GM23338 (cell line): ENCODE results near the gene PBX3. TPM values are rescaled to one million over a fixed set of nuclear protein-coding genes. Genes with fewer than 3 reads are reported as not detected.

ENCODE experiments used
- ATAC-seq: fragments of 200-7000 bp; cut with Tn5 transposase; 3 replicates; pipeline ENCODE4 v1.9.1; 2020
- DNase-seq: peaks from one replicate; pipeline ENCODE4 v3.0.0-alpha.2; 2015; ENCODE audit warnings: low spot score
- H2AFZ ChIP-seq: fragments of 200-600 bp; sonication (generic); 2 replicates; pipeline ENCODE4 v1.8.0; 2016; ENCODE audit warnings: antibody characterized with exemption, mild to moderate bottlenecking, moderate library complexity
- H3F3A ChIP-seq: fragments of 200-600 bp; sonication (generic); replicated peaks from 2 replicates; pipeline ENCODE4 v1.8.0; 2017; ENCODE audit warnings: antibody characterized with exemption, mixed run types, low read depth
- H3K27ac ChIP-seq: fragments of 200-600 bp; sonication (generic); 2 replicates; pipeline ENCODE4 v1.6.1; 2016; ENCODE audit warnings: low read depth
- H3K27me3 ChIP-seq: fragments of 200-600 bp; sonication (generic); 2 replicates; pipeline ENCODE4 v1.8.0; 2016; ENCODE audit warnings: mild to moderate bottlenecking, mixed run types, moderate library complexity; ENCODE audit not compliant: insufficient read depth
- H3K36me3 ChIP-seq: fragments of 200-600 bp; sonication (generic); 2 replicates; pipeline ENCODE4 v1.8.0; 2016; ENCODE audit warnings: mild to moderate bottlenecking; ENCODE audit not compliant: insufficient read depth
- H3K4me1 ChIP-seq: fragments of 200-600 bp; sonication (generic); 2 replicates; pipeline ENCODE4 v1.8.0; 2016; ENCODE audit warnings: mild to moderate bottlenecking, moderate library complexity; ENCODE audit not compliant: insufficient read depth
- H3K4me2 ChIP-seq: fragments of 200-600 bp; sonication (generic); 2 replicates; pipeline ENCODE4 v1.7.1; 2017; ENCODE audit warnings: mixed run types
- H3K4me3 ChIP-seq: fragments of 200-600 bp; sonication (generic); 2 replicates; pipeline ENCODE4 v1.6.1; 2016; ENCODE audit warnings: mixed run types
- H3K79me2 ChIP-seq: fragments of 200-600 bp; sonication (generic); replicated peaks from 2 replicates; pipeline ENCODE4 v1.8.0; 2017; ENCODE audit warnings: mild to moderate bottlenecking; ENCODE audit not compliant: insufficient read depth
- H3K9me2 ChIP-seq: fragments of 200-600 bp; sonication (generic); 2 replicates; pipeline ENCODE4 v1.8.0; 2017; ENCODE audit not compliant: insufficient read depth
- H4K20me1 ChIP-seq: fragments of 200-600 bp; sonication (generic); replicated peaks from 2 replicates; pipeline ENCODE4 v1.8.0; 2017; ENCODE audit warnings: mild to moderate bottlenecking; ENCODE audit not compliant: insufficient read depth
- H3K27ac Mint-ChIP-seq: 2 replicates; pipeline ENCODE4 v1.8.0; 2020; ENCODE audit warnings: inconsistent platforms, mild to moderate bottlenecking, moderate library complexity, mixed read lengths
- H3K27me3 Mint-ChIP-seq: 3 replicates; pipeline ENCODE4 v1.8.0; 2022; ENCODE audit warnings: low read depth, mild to moderate bottlenecking, moderate library complexity, mixed read lengths, inconsistent platforms; ENCODE audit not compliant: insufficient read depth, poor library complexity
- H3K36me3 Mint-ChIP-seq: 3 replicates; pipeline ENCODE4 v1.8.0; 2021; ENCODE audit warnings: low read depth, mild to moderate bottlenecking, inconsistent platforms, moderate library complexity, mixed read lengths
- H3K4me1 Mint-ChIP-seq: 3 replicates; pipeline ENCODE4 v1.8.0; 2020; ENCODE audit warnings: mild to moderate bottlenecking, inconsistent platforms, mixed read lengths
- H3K4me3 Mint-ChIP-seq: 3 replicates; pipeline ENCODE4 v1.8.0; 2021; ENCODE audit warnings: moderate library complexity, mild to moderate bottlenecking, inconsistent platforms, mixed read lengths
- H3K9me3 Mint-ChIP-seq: 3 replicates; pipeline ENCODE4 v1.8.0; 2020; ENCODE audit warnings: moderate library complexity, mild to moderate bottlenecking, inconsistent platforms, mixed read lengths
- CREB1 ChIP-seq: fragments of 250-450 bp; sonication (Bioruptor Pico); IDR thresholded peaks from 2 replicates; pipeline ENCODE4 v1.5.0; 2020; ENCODE audit warnings: low read depth, mild to moderate bottlenecking, moderate library complexity
- EZH2 ChIP-seq: fragments of 200-600 bp; sonication (generic); IDR thresholded peaks from one replicate; pipeline ENCODE4 v1.8.0; 2017; ENCODE audit warnings: antibody characterized with exemption, mild to moderate bottlenecking, low read depth; ENCODE audit not compliant: unreplicated experiment
- EZH2phosphoT487 ChIP-seq: fragments of 200-600 bp; sonication (generic); IDR thresholded peaks from one replicate; pipeline ENCODE4 v1.8.1; 2018; ENCODE audit warnings: antibody characterized with exemption; ENCODE audit not compliant: unreplicated experiment
- JUNB ChIP-seq: IDR thresholded peaks from one replicate; pipeline ENCODE4 v1.6.1; 2016; ENCODE audit warnings: antibody characterized with exemption; ENCODE audit not compliant: unreplicated experiment
- NANOG ChIP-seq: IDR thresholded peaks from 2 replicates; pipeline ENCODE4 v1.6.1; 2016; ENCODE audit warnings: antibody characterized with exemption, borderline replicate concordance
- POLR2AphosphoS5 ChIP-seq: IDR thresholded peaks from 2 replicates; pipeline ENCODE4 v1.6.1; 2016; ENCODE audit warnings: antibody characterized with exemption, low read depth
- STAT1 ChIP-seq: IDR thresholded peaks from one replicate; pipeline ENCODE4 v1.6.1; 2016; ENCODE audit warnings: antibody characterized with exemption; ENCODE audit not compliant: unreplicated experiment
- ZNF114 ChIP-seq: fragments of 250-450 bp; sonication (Bioruptor Pico); IDR thresholded peaks from 2 replicates; pipeline ENCODE4 v1.5.0; 2020; ENCODE audit warnings: mild to moderate bottlenecking, moderate library complexity
- ZNF331 ChIP-seq: fragments of 250-450 bp; sonication (Bioruptor Pico); IDR thresholded peaks from 2 replicates; pipeline ENCODE4 v1.5.0; 2020; ENCODE audit warnings: low read depth, mild to moderate bottlenecking, moderate library complexity
- polyA plus RNA-seq: library from polyadenylated mRNA; unstranded; fragments of >200 nt; fragmentation: Nextera tagmentation; extraction: Ambion mirVana; gene quantifications from 2 replicates; pipeline ENCODE4 v1.2.1, GENCODE V29; 2016
- total RNA-seq: library from RNA; depleted of rRNA; stranded (reverse); fragments of >200 nt; shearing (Covaris generic); gene quantifications from 2 replicates; pipeline ENCODE4 v1.2.3, GENCODE V29; 2014
- TF ChIP-seq, protein P1 (sequence below): fragments of 250-450 bp; sonication (Bioruptor Pico); IDR thresholded peaks from 2 replicates; pipeline ENCODE4 v1.5.0; 2020; ENCODE audit warnings: mild to moderate bottlenecking, moderate library complexity
- TF ChIP-seq, protein P2 (sequence below): IDR thresholded peaks from 2 replicates; pipeline ENCODE4 v1.6.1; 2016; ENCODE audit warnings: antibody characterized with exemption
- TF ChIP-seq, protein P3 (sequence below), 2 experiments: fragments of 200-600 bp in 1 of 2; sonication (generic) in 1 of 2; conservative IDR thresholded peaks; 2 replicates each; pipeline versions ENCODE4 v1.5.1 to v1.6.1; 2016 to 2017; ENCODE audit warnings: antibody characterized with exemption in 2 of 2, low read depth in 2 of 2, mild to moderate bottlenecking in 2 of 2, moderate library complexity in 1 of 2
- TF ChIP-seq, protein P4 (sequence below): IDR thresholded peaks from one replicate; pipeline ENCODE4 v1.6.1; 2018; ENCODE audit warnings: antibody characterized with exemption; ENCODE audit not compliant: unreplicated experiment

The PBX3 gene
- total and polyA plus RNA-seq, 2 experiments from 2014 or later: 28.9 to 50.5 TPM

DNA sequence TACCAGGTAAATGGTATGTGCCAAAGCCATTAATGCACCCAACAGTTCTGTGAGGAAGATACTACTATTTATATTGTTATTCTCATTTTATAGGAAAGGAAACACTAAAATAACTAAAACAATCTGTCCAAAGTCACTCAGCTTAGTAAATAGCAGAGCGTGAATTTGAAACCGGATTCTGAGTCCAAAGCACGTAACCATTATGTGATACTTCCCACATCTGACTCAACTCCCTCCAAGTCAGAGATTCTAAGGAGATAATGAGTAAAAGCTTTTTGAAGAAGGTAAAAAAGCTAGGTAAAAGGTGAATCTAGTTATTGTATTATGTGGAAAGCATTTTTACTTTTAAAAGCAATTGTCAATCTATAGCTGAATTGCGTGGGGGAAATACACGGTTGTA lies 208.9 kb downstream of the PBX3 start:
- no peak overlapping the region for H2AFZ ChIP-seq
- Mint-ChIP-seq H3K9me3 (no peaks in the 10 kb centered on the region), H3K36me3 (peaks cover 8% of the 10 kb centered on the region; the same call in 2 of the 3 replicates), H3K27me3 (peaks cover 2% of the 10 kb centered on the region), H3K4me3 (no peak overlapping the region; the same call in 2 of the 3 replicates), H3K4me1 (peaks cover 50% of the 10 kb centered on the region), H3K27ac (no peak overlapping the region)
- ATAC-seq (no peak), DNase-seq (no peak)
- no peaks in the 10 kb centered on the region for H4K20me1 ChIP-seq
- no peaks in the 10 kb centered on the region for H3K27me3 ChIP-seq
- peaks cover 20% of the 10 kb centered on the region for H3K4me1 ChIP-seq
- H3K36me3 ChIP-seq: no peaks in the 10 kb centered on the region
- no peak overlapping the region for H3K4me3 ChIP-seq
- no peak overlapping the region for H3K4me2 ChIP-seq
- H3K79me2 ChIP-seq: no peaks in the 10 kb centered on the region
- H3K27ac ChIP-seq: no peak overlapping the region
- no peaks in the 10 kb centered on the region for H3F3A ChIP-seq
- peaks cover 6% of the 10 kb centered on the region; the same call in 1 of the 2 replicates for H3K9me2 ChIP-seq
- TF ChIP-seq EZH2phosphoT487 (no peak), JUNB (no peak), POLR2AphosphoS5 (no peak), ZNF331 (CRISPR knock-in tag) (no peak), STAT1 (no peak), CREB1 (CRISPR knock-in tag) (no peak), ZNF114 (CRISPR knock-in tag) (no peak), EZH2 (no peak), NANOG (no peak)
- TF ChIP-seq, protein P1, sequence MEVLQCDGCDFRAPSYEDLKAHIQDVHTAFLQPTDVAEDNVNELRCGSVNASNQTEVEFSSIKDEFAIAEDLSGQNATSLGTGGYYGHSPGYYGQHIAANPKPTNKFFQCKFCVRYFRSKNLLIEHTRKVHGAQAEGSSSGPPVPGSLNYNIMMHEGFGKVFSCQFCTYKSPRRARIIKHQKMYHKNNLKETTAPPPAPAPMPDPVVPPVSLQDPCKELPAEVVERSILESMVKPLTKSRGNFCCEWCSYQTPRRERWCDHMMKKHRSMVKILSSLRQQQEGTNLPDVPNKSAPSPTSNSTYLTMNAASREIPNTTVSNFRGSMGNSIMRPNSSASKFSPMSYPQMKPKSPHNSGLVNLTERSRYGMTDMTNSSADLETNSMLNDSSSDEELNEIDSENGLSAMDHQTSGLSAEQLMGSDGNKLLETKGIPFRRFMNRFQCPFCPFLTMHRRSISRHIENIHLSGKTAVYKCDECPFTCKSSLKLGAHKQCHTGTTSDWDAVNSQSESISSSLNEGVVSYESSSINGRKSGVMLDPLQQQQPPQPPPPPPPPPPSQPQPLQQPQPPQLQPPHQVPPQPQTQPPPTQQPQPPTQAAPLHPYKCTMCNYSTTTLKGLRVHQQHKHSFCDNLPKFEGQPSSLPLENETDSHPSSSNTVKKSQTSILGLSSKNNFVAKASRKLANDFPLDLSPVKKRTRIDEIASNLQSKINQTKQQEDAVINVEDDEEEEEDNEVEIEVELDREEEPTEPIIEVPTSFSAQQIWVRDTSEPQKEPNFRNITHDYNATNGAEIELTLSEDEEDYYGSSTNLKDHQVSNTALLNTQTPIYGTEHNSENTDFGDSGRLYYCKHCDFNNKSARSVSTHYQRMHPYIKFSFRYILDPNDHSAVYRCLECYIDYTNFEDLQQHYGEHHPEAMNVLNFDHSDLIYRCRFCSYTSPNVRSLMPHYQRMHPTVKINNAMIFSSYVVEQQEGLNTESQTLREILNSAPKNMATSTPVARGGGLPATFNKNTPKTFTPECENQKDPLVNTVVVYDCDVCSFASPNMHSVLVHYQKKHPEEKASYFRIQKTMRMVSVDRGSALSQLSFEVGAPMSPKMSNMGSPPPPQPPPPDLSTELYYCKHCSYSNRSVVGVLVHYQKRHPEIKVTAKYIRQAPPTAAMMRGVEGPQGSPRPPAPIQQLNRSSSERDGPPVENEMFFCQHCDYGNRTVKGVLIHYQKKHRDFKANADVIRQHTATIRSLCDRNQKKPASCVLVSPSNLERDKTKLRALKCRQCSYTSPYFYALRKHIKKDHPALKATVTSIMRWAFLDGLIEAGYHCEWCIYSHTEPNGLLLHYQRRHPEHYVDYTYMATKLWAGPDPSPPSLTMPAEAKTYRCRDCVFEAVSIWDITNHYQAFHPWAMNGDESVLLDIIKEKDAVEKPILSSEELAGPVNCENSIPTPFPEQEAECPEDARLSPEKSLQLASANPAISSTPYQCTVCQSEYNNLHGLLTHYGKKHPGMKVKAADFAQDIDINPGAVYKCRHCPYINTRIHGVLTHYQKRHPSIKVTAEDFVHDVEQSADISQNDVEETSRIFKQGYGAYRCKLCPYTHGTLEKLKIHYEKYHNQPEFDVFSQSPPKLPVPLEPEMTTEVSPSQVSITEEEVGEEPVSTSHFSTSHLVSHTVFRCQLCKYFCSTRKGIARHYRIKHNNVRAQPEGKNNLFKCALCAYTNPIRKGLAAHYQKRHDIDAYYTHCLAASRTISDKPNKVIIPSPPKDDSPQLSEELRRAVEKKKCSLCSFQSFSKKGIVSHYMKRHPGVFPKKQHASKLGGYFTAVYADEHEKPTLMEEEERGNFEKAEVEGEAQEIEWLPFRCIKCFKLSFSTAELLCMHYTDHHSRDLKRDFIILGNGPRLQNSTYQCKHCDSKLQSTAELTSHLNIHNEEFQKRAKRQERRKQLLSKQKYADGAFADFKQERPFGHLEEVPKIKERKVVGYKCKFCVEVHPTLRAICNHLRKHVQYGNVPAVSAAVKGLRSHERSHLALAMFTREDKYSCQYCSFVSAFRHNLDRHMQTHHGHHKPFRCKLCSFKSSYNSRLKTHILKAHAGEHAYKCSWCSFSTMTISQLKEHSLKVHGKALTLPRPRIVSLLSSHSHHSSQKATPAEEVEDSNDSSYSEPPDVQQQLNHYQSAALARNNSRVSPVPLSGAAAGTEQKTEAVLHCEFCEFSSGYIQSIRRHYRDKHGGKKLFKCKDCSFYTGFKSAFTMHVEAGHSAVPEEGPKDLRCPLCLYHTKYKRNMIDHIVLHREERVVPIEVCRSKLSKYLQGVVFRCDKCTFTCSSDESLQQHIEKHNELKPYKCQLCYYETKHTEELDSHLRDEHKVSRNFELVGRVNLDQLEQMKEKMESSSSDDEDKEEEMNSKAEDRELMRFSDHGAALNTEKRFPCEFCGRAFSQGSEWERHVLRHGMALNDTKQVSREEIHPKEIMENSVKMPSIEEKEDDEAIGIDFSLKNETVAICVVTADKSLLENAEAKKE (CRISPR knock-in tag): no peak
- TF ChIP-seq, protein P2, sequence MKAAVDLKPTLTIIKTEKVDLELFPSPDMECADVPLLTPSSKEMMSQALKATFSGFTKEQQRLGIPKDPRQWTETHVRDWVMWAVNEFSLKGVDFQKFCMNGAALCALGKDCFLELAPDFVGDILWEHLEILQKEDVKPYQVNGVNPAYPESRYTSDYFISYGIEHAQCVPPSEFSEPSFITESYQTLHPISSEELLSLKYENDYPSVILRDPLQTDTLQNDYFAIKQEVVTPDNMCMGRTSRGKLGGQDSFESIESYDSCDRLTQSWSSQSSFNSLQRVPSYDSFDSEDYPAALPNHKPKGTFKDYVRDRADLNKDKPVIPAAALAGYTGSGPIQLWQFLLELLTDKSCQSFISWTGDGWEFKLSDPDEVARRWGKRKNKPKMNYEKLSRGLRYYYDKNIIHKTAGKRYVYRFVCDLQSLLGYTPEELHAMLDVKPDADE: no peak
- TF ChIP-seq, protein P3, sequence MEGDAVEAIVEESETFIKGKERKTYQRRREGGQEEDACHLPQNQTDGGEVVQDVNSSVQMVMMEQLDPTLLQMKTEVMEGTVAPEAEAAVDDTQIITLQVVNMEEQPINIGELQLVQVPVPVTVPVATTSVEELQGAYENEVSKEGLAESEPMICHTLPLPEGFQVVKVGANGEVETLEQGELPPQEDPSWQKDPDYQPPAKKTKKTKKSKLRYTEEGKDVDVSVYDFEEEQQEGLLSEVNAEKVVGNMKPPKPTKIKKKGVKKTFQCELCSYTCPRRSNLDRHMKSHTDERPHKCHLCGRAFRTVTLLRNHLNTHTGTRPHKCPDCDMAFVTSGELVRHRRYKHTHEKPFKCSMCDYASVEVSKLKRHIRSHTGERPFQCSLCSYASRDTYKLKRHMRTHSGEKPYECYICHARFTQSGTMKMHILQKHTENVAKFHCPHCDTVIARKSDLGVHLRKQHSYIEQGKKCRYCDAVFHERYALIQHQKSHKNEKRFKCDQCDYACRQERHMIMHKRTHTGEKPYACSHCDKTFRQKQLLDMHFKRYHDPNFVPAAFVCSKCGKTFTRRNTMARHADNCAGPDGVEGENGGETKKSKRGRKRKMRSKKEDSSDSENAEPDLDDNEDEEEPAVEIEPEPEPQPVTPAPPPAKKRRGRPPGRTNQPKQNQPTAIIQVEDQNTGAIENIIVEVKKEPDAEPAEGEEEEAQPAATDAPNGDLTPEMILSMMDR (conservative IDR thresholded peaks at IDR 0.05; ENCODE audit: low read depth in 2 of 2): no peak
- TF ChIP-seq, protein P4, sequence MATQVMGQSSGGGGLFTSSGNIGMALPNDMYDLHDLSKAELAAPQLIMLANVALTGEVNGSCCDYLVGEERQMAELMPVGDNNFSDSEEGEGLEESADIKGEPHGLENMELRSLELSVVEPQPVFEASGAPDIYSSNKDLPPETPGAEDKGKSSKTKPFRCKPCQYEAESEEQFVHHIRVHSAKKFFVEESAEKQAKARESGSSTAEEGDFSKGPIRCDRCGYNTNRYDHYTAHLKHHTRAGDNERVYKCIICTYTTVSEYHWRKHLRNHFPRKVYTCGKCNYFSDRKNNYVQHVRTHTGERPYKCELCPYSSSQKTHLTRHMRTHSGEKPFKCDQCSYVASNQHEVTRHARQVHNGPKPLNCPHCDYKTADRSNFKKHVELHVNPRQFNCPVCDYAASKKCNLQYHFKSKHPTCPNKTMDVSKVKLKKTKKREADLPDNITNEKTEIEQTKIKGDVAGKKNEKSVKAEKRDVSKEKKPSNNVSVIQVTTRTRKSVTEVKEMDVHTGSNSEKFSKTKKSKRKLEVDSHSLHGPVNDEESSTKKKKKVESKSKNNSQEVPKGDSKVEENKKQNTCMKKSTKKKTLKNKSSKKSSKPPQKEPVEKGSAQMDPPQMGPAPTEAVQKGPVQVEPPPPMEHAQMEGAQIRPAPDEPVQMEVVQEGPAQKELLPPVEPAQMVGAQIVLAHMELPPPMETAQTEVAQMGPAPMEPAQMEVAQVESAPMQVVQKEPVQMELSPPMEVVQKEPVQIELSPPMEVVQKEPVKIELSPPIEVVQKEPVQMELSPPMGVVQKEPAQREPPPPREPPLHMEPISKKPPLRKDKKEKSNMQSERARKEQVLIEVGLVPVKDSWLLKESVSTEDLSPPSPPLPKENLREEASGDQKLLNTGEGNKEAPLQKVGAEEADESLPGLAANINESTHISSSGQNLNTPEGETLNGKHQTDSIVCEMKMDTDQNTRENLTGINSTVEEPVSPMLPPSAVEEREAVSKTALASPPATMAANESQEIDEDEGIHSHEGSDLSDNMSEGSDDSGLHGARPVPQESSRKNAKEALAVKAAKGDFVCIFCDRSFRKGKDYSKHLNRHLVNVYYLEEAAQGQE: no peak
